ENCODE data around the gene RADX. TPM values are rescaled to one million over a fixed set of nuclear protein-coding genes. Genes with fewer than 3 reads are reported as not detected.
A peak's percentile ranks its signal among the peaks of the same experiment; 100 is the strongest.

The RADX gene
- total RNA-seq, 1 experiment from 2014 or later, result 2.2 TPM

- Mint-ChIP-seq H3K36me3 (ENCODE audit: insufficient read depth, unreplicated experiment) (no peaks in the 10 kb centered on the region), H3K4me1 (ENCODE audit: low read depth, unreplicated experiment) (peaks cover 6% of the 10 kb centered on the region), H3K27me3 (ENCODE audit: insufficient read depth, unreplicated experiment) (no peaks in the 10 kb centered on the region), H3K9me3 (ENCODE audit: unreplicated experiment) (no peaks in the 10 kb centered on the region), H3K27ac (ENCODE audit: unreplicated experiment) (no peak overlapping the region), H3K4me3 (ENCODE audit: unreplicated experiment) (no peak overlapping the region)
- DNase-seq, result peak in 1 of 2 experiments; percentile 4
- POLR2A ChIA-PET, result no interaction called here
- Histone ChIP-seq H3K9me3 (no peaks in the 10 kb centered on the region), H3K4me1 (no peaks in the 10 kb centered on the region), H3K27me3 (replicated peaks; ENCODE audit: control insufficient read depth, insufficient read depth, low read length) (no peaks in the 10 kb centered on the region), H3K36me3 (ENCODE audit: control insufficient read depth, insufficient read depth, low read length) (no peaks in the 10 kb centered on the region), H3K4me3 (ENCODE audit: low read depth, low read length) (no peak overlapping the region)
- CTCF ChIA-PET, result no interaction called here
- intact Hi-C loops (cut with micrococcal nuclease; ENCODE audit: unreplicated experiment), result no loop called here
- BruUV-seq (replicated peaks), result no TSS peak
- TF ChIP-seq CTCF (IDR thresholded peaks at IDR 0.05; ENCODE audit: insufficient read depth in 1 of 2, low read depth in 1 of 2, low read length in 1 of 2, severe bottlenecking in 1 of 2, unreplicated experiment in 1 of 2), result no peak
These were observed 3.8 kb upstream of the RADX start for GRCh38 chrX:106608016-106608415.

GRCh38 chrX:106611317-106611678 is 480 bp upstream of the RADX start:
- Histone ChIP-seq H3K4me3 (ENCODE audit: low read depth, low read length) (peak overlapping the region; percentile 50), H3K4me1 (no peaks in the 10 kb centered on the region), H3K9me3 (no peaks in the 10 kb centered on the region), H3K27me3 (replicated peaks; ENCODE audit: control insufficient read depth, insufficient read depth, low read length) (no peaks in the 10 kb centered on the region), H3K36me3 (ENCODE audit: control insufficient read depth, insufficient read depth, low read length) (no peaks in the 10 kb centered on the region)
- Mint-ChIP-seq H3K4me3 (ENCODE audit: unreplicated experiment) (peak overlapping the region; percentile 82), H3K27ac (ENCODE audit: unreplicated experiment) (peak overlapping the region; percentile 36), H3K9me3 (ENCODE audit: unreplicated experiment) (no peaks in the 10 kb centered on the region), H3K4me1 (ENCODE audit: low read depth, unreplicated experiment) (peaks cover 6% of the 10 kb centered on the region), H3K36me3 (ENCODE audit: insufficient read depth, unreplicated experiment) (no peaks in the 10 kb centered on the region), H3K27me3 (ENCODE audit: insufficient read depth, unreplicated experiment) (no peaks in the 10 kb centered on the region)
- TF ChIP-seq CTCF (IDR thresholded peaks at IDR 0.05; ENCODE audit: insufficient read depth in 1 of 2, low read depth in 1 of 2, low read length in 1 of 2, severe bottlenecking in 1 of 2, unreplicated experiment in 1 of 2), result no peak
- ChIA-PET CTCF (interaction anchor here (0.6 kb wide), 2 partner anchors 11 to 158 kb away, joined by 4 to 5 read pairs; no protein-coding TSS in a partner anchor), POLR2A (interaction anchor here (0.6 kb wide), 1 partner anchor 1318 kb away, joined by 3 read pairs; no protein-coding TSS in a partner anchor)
- DNase-seq, result no peak
- intact Hi-C loops (cut with micrococcal nuclease; ENCODE audit: unreplicated experiment), result loop anchor here (1.0 to 5.0 kb wide), 2 partner anchors 130 to 191 kb away; partner anchors contain the start of gene TBC1D8B
- BruUV-seq (replicated peaks), result no TSS peak

GRCh38 chrX:106612393-106612763 is 600 bp downstream of the RADX start:
- Mint-ChIP-seq H3K27ac (ENCODE audit: unreplicated experiment) (peak overlapping the region; percentile 36), H3K9me3 (ENCODE audit: unreplicated experiment) (no peaks in the 10 kb centered on the region), H3K4me1 (ENCODE audit: low read depth, unreplicated experiment) (peaks cover 6% of the 10 kb centered on the region), H3K27me3 (ENCODE audit: insufficient read depth, unreplicated experiment) (no peaks in the 10 kb centered on the region), H3K4me3 (ENCODE audit: unreplicated experiment) (peak overlapping the region; percentile 82), H3K36me3 (ENCODE audit: insufficient read depth, unreplicated experiment) (no peaks in the 10 kb centered on the region)
- Histone ChIP-seq H3K4me1 (no peaks in the 10 kb centered on the region), H3K9me3 (no peaks in the 10 kb centered on the region), H3K27me3 (replicated peaks; ENCODE audit: control insufficient read depth, insufficient read depth, low read length) (no peaks in the 10 kb centered on the region), H3K36me3 (ENCODE audit: control insufficient read depth, insufficient read depth, low read length) (no peaks in the 10 kb centered on the region), H3K4me3 (ENCODE audit: low read depth, low read length) (peak overlapping the region; percentile 50)
- DNase-seq, result peak in 1 of 2 experiments; percentile 10
- intact Hi-C loops (cut with micrococcal nuclease; ENCODE audit: unreplicated experiment), result loop anchor here (1.0 to 5.0 kb wide), 2 partner anchors 80 to 190 kb away; partner anchors contain the start of gene TBC1D8B
- no peak for TF ChIP-seq CTCF (IDR thresholded peaks at IDR 0.05; ENCODE audit: insufficient read depth in 1 of 2, low read depth in 1 of 2, low read length in 1 of 2, severe bottlenecking in 1 of 2, unreplicated experiment in 1 of 2)
- ChIA-PET POLR2A (no interaction called here), CTCF (interaction anchor here (0.7 kb wide), 1 partner anchor 7 kb away, joined by 3 read pairs; no protein-coding TSS in a partner anchor)
- BruUV-seq (replicated peaks), result no TSS peak

All from Caco-2 (cell line).